ENCODE data around the gene SRMS.

DNA sequence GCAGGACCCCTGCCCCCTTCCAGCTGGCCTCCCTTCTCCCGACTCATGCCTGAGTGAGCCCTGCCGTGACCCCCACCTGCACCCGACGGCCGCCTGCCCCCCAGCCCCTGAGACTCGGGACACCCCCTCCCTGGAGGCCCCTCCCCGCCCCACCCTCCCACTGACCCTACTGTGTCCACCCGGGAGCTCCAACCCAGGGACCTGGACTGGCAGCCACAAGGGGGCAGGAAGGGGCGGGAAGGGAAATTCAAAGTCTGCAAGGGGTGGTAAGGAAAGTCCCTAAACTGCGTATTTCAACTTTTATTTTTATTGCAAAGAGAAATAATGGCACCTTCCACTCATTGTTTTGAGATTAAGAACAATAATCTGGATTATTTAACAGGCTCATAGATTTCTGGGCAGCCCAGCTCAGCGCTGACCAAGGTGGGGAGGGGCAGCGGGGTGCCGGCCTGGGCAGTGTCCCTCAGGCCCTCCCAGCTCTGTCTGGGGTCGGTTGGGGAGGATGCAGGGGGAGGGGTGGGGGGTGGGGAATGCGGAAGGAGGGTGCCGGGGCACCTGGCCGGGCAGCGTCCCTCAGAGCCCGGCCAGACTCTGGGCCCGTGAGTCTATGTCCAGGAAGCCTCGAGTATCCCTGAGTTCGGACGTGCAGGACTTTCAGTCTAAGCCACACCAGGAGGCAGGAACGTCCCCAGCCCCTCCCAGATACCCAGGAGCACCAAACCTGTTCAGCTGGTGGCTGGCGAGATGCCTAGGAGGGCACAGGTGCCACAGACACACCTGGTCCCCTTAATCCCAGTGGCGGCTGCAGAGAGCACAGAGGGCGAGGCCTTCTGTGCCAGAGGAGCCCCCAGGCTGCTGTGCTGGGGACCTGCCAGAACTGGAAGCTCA is 9.1 kb downstream of the SRMS start:
- TF ChIP-seq POLR2A (IDR thresholded peaks at IDR 0.05), result no peak
- TF ChIP-seq POLR2AphosphoS5 (IDR thresholded peaks at IDR 0.05), result no peak
